Measurements from ENCODE around the gene IFT52. TPM values are rescaled to one million over a fixed set of nuclear protein-coding genes. Genes with fewer than 3 reads are reported as not detected.

Gene IFT52
- total RNA-seq, 2 experiments from 2014 or later, result 17.4 to 17.8 TPM

GRCh38 chr20:43667341-43668132, 76.8 kb downstream of the IFT52 start:
- peak; percentile 18 for ATAC-seq (ENCODE audit: low read depth)
- Mint-ChIP-seq H3K27ac (peak overlapping the region; percentile 75), H3K36me3 (peaks cover 5% of the 10 kb centered on the region), H3K27me3 (peaks cover 3% of the 10 kb centered on the region), H3K4me3 (peak overlapping the region; percentile 86), H3K4me1 (peaks cover 12% of the 10 kb centered on the region), H3K9me3 (no peaks in the 10 kb centered on the region)
- POLR2A ChIA-PET, result interaction anchor here (0.6 to 1.9 kb wide), 6 partner anchors 20 to 555 kb away, joined by 3 to 10 read pairs (median 4); partner anchors contain the start of genes IFT52 and SRSF6
- peak; percentile 46 for DNase-seq

- Mint-ChIP-seq H3K27me3 (peaks cover 3% of the 10 kb centered on the region), H3K4me3 (peak overlapping the region; percentile 6), H3K27ac (no peak overlapping the region), H3K9me3 (peaks cover 2% of the 10 kb centered on the region), H3K4me1 (peaks cover 14% of the 10 kb centered on the region), H3K36me3 (peaks cover 13% of the 10 kb centered on the region)
- no peak for ATAC-seq (ENCODE audit: low read depth)
- no peak for DNase-seq
- POLR2A ChIA-PET, result no interaction called here
Observed at GRCh38 chr20:43669332-43669731, 78.6 kb downstream of the IFT52 start.

- Mint-ChIP-seq H3K36me3 (peaks cover 16% of the 10 kb centered on the region), H3K27ac (no peak overlapping the region), H3K27me3 (no peaks in the 10 kb centered on the region), H3K4me3 (no peak overlapping the region), H3K4me1 (peaks cover 14% of the 10 kb centered on the region), H3K9me3 (peaks cover 2% of the 10 kb centered on the region)
- ATAC-seq (ENCODE audit: low read depth) (no peak), DNase-seq (no peak)
- POLR2A ChIA-PET, result interaction anchor here (0.6 kb wide), 1 partner anchor 9 kb away, joined by 4 read pairs; no protein-coding TSS in a partner anchor
Observed at GRCh38 chr20:43670423-43670822, 79.7 kb downstream of the IFT52 start.

GRCh38 chr20:43676368-43676767, 85.6 kb downstream of the IFT52 start:
- POLR2A ChIA-PET, result no interaction called here
- peaks cover 10% of the 10 kb centered on the region for H3K4me1 Mint-ChIP-seq
- no peak overlapping the region for H3K4me3 Mint-ChIP-seq
- peaks cover 2% of the 10 kb centered on the region for H3K9me3 Mint-ChIP-seq
- H3K27me3 Mint-ChIP-seq, result no peaks in the 10 kb centered on the region
- H3K27ac Mint-ChIP-seq, result peak overlapping the region; percentile 32
- DNase-seq (no peak), ATAC-seq (ENCODE audit: low read depth) (no peak)
- H3K36me3 Mint-ChIP-seq, result peaks cover 28% of the 10 kb centered on the region

- POLR2A ChIA-PET, result no interaction called here
- H3K9me3 Mint-ChIP-seq, result no peaks in the 10 kb centered on the region
- peaks cover 12% of the 10 kb centered on the region for H3K36me3 Mint-ChIP-seq
- ATAC-seq (ENCODE audit: low read depth), result no peak
- no peak overlapping the region for H3K27ac Mint-ChIP-seq
- H3K4me3 Mint-ChIP-seq, result no peak overlapping the region
- no peak for DNase-seq
- H3K4me1 Mint-ChIP-seq, result peaks cover 8% of the 10 kb centered on the region
- no peaks in the 10 kb centered on the region for H3K27me3 Mint-ChIP-seq
Observed at GRCh38 chr20:43680981-43681380, 90.2 kb downstream of the IFT52 start.

GRCh38 chr20:43681468-43681942, 90.8 kb downstream of the IFT52 start:
- peaks cover 9% of the 10 kb centered on the region for H3K36me3 Mint-ChIP-seq

GRCh38 chr20:43681991-43682410, 91.3 kb downstream of the IFT52 start:
- ATAC-seq (ENCODE audit: low read depth) (no peak), DNase-seq (no peak)
- Mint-ChIP-seq H3K9me3 (no peaks in the 10 kb centered on the region), H3K27me3 (no peaks in the 10 kb centered on the region), H3K4me3 (no peak overlapping the region), H3K36me3 (peaks cover 8% of the 10 kb centered on the region), H3K27ac (no peak overlapping the region), H3K4me1 (peaks cover 4% of the 10 kb centered on the region)
- POLR2A ChIA-PET, result no interaction called here

More at GRCh38 chr20:43681468-43681942, 90.8 kb downstream of the IFT52 start:
- peaks cover 4% of the 10 kb centered on the region for H3K4me1 Mint-ChIP-seq
- H3K4me3 Mint-ChIP-seq, result no peak overlapping the region
- ATAC-seq (ENCODE audit: low read depth), result no peak
- no peak overlapping the region for H3K27ac Mint-ChIP-seq
- no peak for DNase-seq
- no peaks in the 10 kb centered on the region for H3K9me3 Mint-ChIP-seq
- no peaks in the 10 kb centered on the region for H3K27me3 Mint-ChIP-seq
- POLR2A ChIA-PET, result no interaction called here

GRCh38 chr20:43682446-43682845, 91.7 kb downstream of the IFT52 start:
- no peak for DNase-seq
- Mint-ChIP-seq H3K36me3 (peaks cover 6% of the 10 kb centered on the region), H3K4me3 (no peak overlapping the region), H3K27ac (no peak overlapping the region), H3K27me3 (no peaks in the 10 kb centered on the region), H3K4me1 (peaks cover 4% of the 10 kb centered on the region), H3K9me3 (no peaks in the 10 kb centered on the region)
- POLR2A ChIA-PET, result no interaction called here
- ATAC-seq (ENCODE audit: low read depth), result no peak

GRCh38 chr20:43686820-43687219, 96.1 kb downstream of the IFT52 start:
- Mint-ChIP-seq H3K36me3 (peaks cover 10% of the 10 kb centered on the region), H3K4me3 (no peak overlapping the region), H3K4me1 (peaks cover 2% of the 10 kb centered on the region), H3K27me3 (no peaks in the 10 kb centered on the region), H3K27ac (no peak overlapping the region), H3K9me3 (no peaks in the 10 kb centered on the region)
- DNase-seq (no peak), ATAC-seq (ENCODE audit: low read depth) (no peak)
- POLR2A ChIA-PET, result no interaction called here

- no peak for DNase-seq
- Mint-ChIP-seq H3K27me3 (no peaks in the 10 kb centered on the region), H3K4me3 (no peak overlapping the region), H3K36me3 (peaks cover 8% of the 10 kb centered on the region), H3K4me1 (peaks cover 2% of the 10 kb centered on the region), H3K9me3 (no peaks in the 10 kb centered on the region), H3K27ac (no peak overlapping the region)
- ATAC-seq (ENCODE audit: low read depth), result no peak
- POLR2A ChIA-PET, result no interaction called here
Observed at GRCh38 chr20:43689165-43689564, 98.4 kb downstream of the IFT52 start.

- Mint-ChIP-seq H3K4me1 (peaks cover 2% of the 10 kb centered on the region), H3K4me3 (no peak overlapping the region), H3K9me3 (no peaks in the 10 kb centered on the region), H3K27me3 (no peaks in the 10 kb centered on the region), H3K36me3 (peaks cover 14% of the 10 kb centered on the region), H3K27ac (no peak overlapping the region)
- ATAC-seq (ENCODE audit: low read depth) (no peak), DNase-seq (no peak)
- POLR2A ChIA-PET, result interaction anchor here (1.6 kb wide), 1 partner anchor 233 kb away, joined by 5 read pairs; the partner anchor contains the start of gene SRSF6
Observed at GRCh38 chr20:43690943-43691598, 100.3 kb downstream of the IFT52 start.

GRCh38 chr20:43691928-43692524, 101.3 kb downstream of the IFT52 start:
- peaks cover 18% of the 10 kb centered on the region for H3K36me3 Mint-ChIP-seq
- DNase-seq, result peak; percentile 72
- H3K4me1 Mint-ChIP-seq, result peaks cover 2% of the 10 kb centered on the region
- H3K27me3 Mint-ChIP-seq, result no peaks in the 10 kb centered on the region
- no peaks in the 10 kb centered on the region for H3K9me3 Mint-ChIP-seq
- no peak overlapping the region for H3K27ac Mint-ChIP-seq
- peak; percentile 76 for ATAC-seq (ENCODE audit: low read depth)
- no peak overlapping the region for H3K4me3 Mint-ChIP-seq
- POLR2A ChIA-PET, result interaction anchor here (0.5 to 1.6 kb wide), 2 partner anchors 234 to 280 kb away, joined by 4 to 5 read pairs; partner anchors contain the start of gene SRSF6

GRCh38 chr20:43694763-43695162, 104.0 kb downstream of the IFT52 start:
- Mint-ChIP-seq H3K9me3 (no peaks in the 10 kb centered on the region), H3K4me3 (no peak overlapping the region), H3K36me3 (peaks cover 24% of the 10 kb centered on the region), H3K27ac (no peak overlapping the region), H3K27me3 (no peaks in the 10 kb centered on the region), H3K4me1 (peaks cover 3% of the 10 kb centered on the region)
- POLR2A ChIA-PET, result no interaction called here
- DNase-seq (no peak), ATAC-seq (ENCODE audit: low read depth) (no peak)

All from activated naive CD8-positive, alpha-beta T cell treated with anti-CD3 and anti-CD28 coated beads, Interleukin-2, amount 10 ng/mL, durations not matched to agents 7 days and 5 days (primary cell).